Ectodermal cell (in vitro differentiated cells): ENCODE data around the gene SERPINB12.

Experiments
- H3K27ac ChIP-seq: 2 replicates; pipeline ENCODE4 v1.7.0; 2013; ENCODE audit warnings: mild to moderate bottlenecking, low read depth, low read length; ENCODE audit not compliant: insufficient read depth, poor library complexity, severe bottlenecking
- H3K27me3 ChIP-seq: 2 replicates; pipeline ENCODE4 v1.7.0; 2013; ENCODE audit warnings: mild to moderate bottlenecking, low read length; ENCODE audit not compliant: insufficient read depth, control insufficient read depth, poor library complexity, severe bottlenecking
- H3K36me3 ChIP-seq: one replicate; pipeline ENCODE4 v1.7.0; 2013; ENCODE audit warnings: low read length; ENCODE audit not compliant: control insufficient read depth, insufficient read depth
- H3K4me1 ChIP-seq: one replicate; pipeline ENCODE4 v1.7.0; 2013; ENCODE audit warnings: low read length; ENCODE audit not compliant: control insufficient read depth, insufficient read depth
- H3K4me3 ChIP-seq: 2 replicates; pipeline ENCODE4 v1.7.0; 2013; ENCODE audit warnings: low read depth, low read length, control low read depth; ENCODE audit not compliant: insufficient read depth
- H3K9me3 ChIP-seq: 2 replicates; pipeline ENCODE4 v1.7.0; 2013; ENCODE audit warnings: mild to moderate bottlenecking, low read length, moderate library complexity; ENCODE audit not compliant: control insufficient read depth
- WGBS, 2 experiments: methylation state at CpG; one replicate each; pipeline ENCODE4 v1.1.7; 2013; ENCODE audit warnings: missing lambda C conversion rate in 2 of 2; 5-methylcytosine and 5-hydroxymethylcytosine counted together

SERPINB12 gene

DNA sequence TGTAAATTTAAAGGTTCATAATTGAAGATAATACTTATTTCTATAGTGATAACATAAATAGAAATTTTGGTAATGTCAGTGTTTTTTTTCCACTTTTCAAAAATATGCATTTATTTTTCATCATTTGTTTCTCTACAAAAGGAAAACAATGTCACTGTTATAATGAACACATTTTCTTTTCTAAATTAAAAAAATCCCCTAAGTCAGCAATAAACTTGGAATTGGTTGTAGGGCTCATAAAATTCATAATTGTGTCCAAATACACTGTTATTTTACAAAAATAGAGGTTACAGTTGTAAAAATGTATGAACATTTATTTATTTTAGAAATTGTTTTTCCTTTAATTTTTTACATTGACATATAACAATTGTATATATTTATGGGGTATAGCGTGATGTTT is 26.4 kb upstream of the SERPINB12 start:
- no CpG with 5 or more reads among the region's 1 CpG for WGBS, 2 experiments

DNA sequence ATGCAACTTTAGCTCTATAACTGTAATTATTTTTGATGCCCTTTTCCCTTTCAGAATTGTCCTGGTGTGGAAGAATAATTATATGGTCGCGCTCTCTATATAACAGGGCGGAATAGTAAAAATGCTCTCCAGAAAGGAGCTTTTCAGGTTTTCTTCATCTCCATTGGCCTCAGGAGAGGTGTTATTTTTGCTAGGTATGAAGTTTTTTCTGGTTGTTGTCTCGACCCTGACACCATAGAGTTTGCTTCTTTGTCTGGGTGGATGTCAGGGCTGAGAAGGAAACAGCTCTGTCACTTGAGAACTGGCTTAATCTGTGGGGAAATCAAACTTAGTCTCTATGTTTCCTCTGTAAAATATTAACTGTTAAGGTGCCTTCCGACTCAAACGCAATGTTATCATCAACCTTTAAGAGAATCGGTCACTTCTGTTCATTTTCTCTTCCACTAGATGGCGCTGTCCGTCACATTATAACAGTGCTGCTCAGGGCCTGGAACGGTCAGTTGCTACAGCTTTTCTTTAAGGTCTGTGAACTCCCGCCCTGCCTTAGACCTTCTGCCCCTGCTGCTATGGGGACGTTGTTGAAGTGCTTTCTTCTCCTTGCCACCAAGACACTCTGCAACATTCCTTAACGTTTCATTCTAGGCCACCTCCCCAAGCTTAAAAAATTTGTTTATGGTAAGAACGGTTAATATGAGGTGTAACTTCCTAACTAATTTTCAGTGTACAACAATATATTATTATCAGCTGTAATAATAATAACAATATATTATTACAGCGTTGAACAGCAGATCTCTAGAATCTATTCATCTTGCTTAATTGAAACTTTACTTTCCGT is 23.8 kb upstream of the SERPINB12 start:
- H3K27ac ChIP-seq, result no peak overlapping the region
- H3K27me3 ChIP-seq, result no peaks in the 10 kb centered on the region
- no peaks in the 10 kb centered on the region for H3K36me3 ChIP-seq
- H3K9me3 ChIP-seq, result no peaks in the 10 kb centered on the region
- no peaks in the 10 kb centered on the region for H3K4me1 ChIP-seq
- H3K4me3 ChIP-seq, result no peak overlapping the region
- 43 to 49% methylated on average over 12 to 14 of the region's 16 CpGs for WGBS, 2 experiments

More for the DNA sequence above, 26.4 kb upstream of the SERPINB12 start:
- no peaks in the 10 kb centered on the region for H3K4me1 ChIP-seq
- H3K4me3 ChIP-seq, result no peak overlapping the region
- no peaks in the 10 kb centered on the region for H3K27me3 ChIP-seq
- no peaks in the 10 kb centered on the region for H3K9me3 ChIP-seq
- H3K36me3 ChIP-seq, result no peaks in the 10 kb centered on the region
- H3K27ac ChIP-seq, result no peak overlapping the region

DNA sequence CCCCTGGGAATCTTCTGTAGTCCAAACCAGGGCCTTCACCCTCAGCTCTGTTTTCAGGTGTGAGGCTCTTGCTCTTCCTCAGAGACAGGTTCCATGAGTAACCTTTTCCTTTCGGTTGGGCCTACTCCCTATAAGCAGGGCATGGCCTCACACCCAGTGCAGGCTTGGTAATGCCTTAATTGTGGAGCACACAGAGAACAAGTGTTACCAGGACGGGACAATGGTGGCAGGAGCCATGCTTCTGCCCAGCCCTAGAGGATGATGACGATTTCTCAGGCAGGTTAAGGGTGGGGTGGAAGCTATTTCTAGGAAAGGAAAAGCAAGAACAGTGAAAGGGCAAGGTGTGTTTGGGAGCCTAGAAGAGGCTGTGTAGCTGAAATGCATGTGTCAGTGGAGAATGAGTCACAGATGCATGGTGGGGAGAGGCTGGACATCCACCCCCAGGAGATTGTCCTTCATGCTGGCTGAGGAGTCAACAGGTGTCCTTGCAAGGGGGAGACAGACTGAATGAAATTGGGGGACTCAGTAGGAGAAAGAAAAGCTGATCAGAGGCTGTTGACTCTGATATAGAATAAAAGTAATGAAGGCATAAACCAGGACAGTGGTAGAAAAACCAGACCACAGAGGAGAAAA is 22.0 kb upstream of the SERPINB12 start:
- 88 to 89% methylated on average over 3 of the region's 3 CpGs for WGBS, 2 experiments
- H3K27ac ChIP-seq, result no peak overlapping the region
- no peaks in the 10 kb centered on the region for H3K36me3 ChIP-seq
- no peaks in the 10 kb centered on the region for H3K27me3 ChIP-seq
- no peaks in the 10 kb centered on the region for H3K9me3 ChIP-seq
- no peaks in the 10 kb centered on the region for H3K4me1 ChIP-seq
- no peak overlapping the region for H3K4me3 ChIP-seq

DNA sequence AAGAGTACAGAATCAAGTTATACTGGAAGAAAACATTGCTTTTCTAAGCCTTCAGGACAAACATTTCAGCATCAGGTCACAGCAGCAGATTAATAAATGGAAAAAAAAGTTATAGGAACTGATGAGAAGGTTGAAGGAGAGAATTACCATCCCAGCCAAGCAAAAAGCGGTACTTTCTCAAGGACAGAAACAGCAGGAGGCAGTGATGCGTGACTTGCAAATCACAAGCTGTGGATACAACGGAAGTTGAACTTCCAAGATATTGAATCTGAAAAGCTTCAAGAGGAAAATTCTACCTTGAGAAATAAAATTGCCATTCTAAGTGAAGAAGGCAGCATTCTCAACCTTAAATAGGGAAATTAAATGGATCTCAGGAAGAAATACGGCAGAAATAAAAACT is 18.5 kb upstream of the SERPINB12 start:
- no peaks in the 10 kb centered on the region for H3K27me3 ChIP-seq
- no peaks in the 10 kb centered on the region for H3K4me1 ChIP-seq
- H3K36me3 ChIP-seq, result no peaks in the 10 kb centered on the region
- H3K4me3 ChIP-seq, result no peak overlapping the region
- no peaks in the 10 kb centered on the region for H3K9me3 ChIP-seq
- WGBS, 2 experiments, result 62 to 65% methylated on average over 3 to 4 of the region's 4 CpGs
- H3K27ac ChIP-seq, result no peak overlapping the region

DNA sequence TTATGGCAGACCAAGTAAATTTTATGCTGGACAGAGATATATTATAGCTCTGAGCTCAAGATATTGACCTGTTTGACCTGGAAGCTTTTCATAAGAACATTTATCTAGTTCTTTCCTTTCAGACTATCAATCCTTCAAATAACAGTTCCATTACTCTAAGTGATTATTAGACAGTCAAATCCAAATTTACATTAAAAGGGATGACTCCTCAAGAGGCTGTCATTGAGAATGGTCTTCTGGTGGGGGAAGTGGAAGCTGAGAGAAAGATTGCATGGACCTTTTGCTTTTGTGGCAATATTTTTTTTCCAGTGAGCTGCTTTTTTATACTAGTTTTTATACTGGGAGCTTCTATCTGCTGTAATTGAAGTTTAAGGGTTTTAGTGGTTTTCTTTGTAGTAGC is 14.9 kb upstream of the SERPINB12 start:
- no peaks in the 10 kb centered on the region for H3K9me3 ChIP-seq
- H3K27ac ChIP-seq, result no peak overlapping the region
- H3K36me3 ChIP-seq, result no peaks in the 10 kb centered on the region
- no peak overlapping the region for H3K4me3 ChIP-seq
- no peaks in the 10 kb centered on the region for H3K27me3 ChIP-seq
- H3K4me1 ChIP-seq, result no peaks in the 10 kb centered on the region

DNA sequence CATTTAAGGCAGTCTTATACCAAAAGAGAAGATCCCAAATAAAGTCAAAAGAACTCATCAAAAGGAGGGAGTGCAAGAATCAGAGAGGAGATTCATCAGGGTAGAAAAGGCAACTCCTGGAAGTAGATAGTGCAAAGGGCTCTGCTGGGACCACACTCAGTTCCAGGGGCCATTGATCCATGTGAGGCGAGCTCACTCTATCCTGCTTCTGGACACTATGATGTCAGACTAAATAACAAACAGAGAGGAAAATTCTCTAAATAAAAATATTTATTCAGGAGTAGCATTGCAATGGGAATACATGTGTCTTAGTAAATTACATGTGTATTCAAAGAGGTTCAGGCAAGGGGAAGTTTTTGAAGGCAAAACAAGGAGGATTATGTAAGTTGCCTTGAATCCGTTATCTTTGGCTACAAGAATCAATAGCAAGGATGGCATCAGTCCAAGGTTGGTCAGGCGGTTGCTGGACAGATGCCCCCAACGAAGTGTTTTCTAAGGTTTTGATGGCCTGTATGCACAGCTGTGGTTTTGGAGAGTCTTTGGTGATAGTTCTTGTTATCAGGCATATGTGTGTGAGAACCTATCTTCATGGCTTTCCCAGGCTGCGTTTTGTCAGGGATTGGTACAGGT is 13.2 kb upstream of the SERPINB12 start:
- Histone ChIP-seq H3K36me3 (no peaks in the 10 kb centered on the region), H3K4me3 (no peak overlapping the region), H3K4me1 (no peaks in the 10 kb centered on the region), H3K27ac (no peak overlapping the region), H3K27me3 (no peaks in the 10 kb centered on the region), H3K9me3 (no peaks in the 10 kb centered on the region)
- 92 to 96% methylated on average over 4 to 5 of the region's 5 CpGs for WGBS, 2 experiments

DNA sequence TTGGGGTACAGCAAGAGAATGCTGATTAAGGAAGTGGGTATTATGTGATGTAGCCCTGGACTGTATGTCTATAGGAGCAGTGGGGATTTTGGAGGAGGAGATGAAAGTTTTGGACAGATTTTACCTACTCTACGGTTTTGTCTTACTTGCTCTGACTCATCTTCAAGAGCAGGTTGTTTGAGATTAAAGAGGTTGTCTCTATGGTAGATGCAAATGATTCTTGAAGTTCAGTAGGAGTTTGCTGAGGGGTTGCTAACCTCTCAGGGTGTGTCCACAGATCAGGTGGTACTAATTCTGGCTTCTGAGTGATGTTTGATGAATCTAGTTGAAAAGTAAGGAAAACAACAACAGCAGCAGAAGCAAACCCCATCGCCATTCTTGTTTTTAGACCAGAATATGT is 9.7 kb upstream of the SERPINB12 start:
- Histone ChIP-seq H3K36me3 (no peaks in the 10 kb centered on the region), H3K27ac (no peak overlapping the region), H3K4me3 (no peak overlapping the region), H3K27me3 (no peaks in the 10 kb centered on the region), H3K9me3 (no peaks in the 10 kb centered on the region), H3K4me1 (no peaks in the 10 kb centered on the region)
- 92 to 94% methylated on average over 2 of the region's 2 CpGs for WGBS, 2 experiments

DNA sequence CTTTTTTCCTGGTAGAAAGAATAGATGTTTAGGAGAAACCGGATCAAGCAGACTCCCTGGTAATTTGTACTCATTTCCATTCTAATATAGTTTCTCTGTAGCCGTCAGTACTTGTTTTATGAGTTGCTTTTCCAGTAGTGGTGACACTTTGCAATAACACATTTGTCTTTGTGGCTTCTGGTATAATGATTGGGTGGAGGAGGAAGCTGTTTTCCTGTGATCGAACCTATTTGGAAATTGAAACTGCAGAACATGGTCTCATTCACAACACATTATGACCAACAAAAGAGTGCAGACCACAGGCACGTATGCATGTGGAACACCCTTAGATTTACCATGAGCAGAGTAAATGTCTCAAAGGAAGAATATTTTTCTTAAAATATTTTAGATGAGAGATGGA is 7.6 kb upstream of the SERPINB12 start:
- Histone ChIP-seq H3K9me3 (no peaks in the 10 kb centered on the region), H3K4me3 (no peak overlapping the region), H3K27me3 (no peaks in the 10 kb centered on the region), H3K4me1 (peaks cover 2% of the 10 kb centered on the region), H3K27ac (no peak overlapping the region), H3K36me3 (no peaks in the 10 kb centered on the region)
- WGBS, 2 experiments, result 90 to 96% methylated on average over 2 to 4 of the region's 4 CpGs

DNA sequence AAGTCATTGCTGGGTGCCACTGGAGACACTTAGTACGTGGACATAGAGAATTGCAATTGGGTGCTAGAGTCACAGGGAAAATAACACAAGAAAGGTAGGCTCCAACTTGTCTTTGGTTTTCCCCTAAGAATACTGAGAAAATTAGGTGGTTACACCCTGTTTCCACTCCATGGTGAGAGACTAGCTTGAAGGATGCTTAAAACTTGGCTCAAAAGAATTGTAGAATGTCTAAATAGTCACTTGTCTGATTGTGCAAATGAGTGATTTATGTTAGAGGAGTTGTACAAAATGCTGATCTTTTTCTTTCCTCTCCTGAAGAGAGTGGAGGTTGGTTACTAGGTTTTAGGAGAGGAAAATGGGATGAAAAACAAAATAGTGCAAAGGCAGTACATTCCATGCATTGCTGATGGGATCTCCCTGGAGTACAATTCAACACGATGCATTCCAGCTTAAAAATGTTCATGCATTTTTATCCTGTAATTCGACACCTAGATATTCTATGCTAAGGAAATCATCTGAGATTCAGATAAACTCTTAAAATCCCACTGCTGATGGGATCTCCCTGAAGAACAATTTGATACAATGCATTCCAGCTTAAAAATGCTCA is 2.2 kb upstream of the SERPINB12 start:
- H3K27ac ChIP-seq, result peak overlapping the region; percentile 31
- H3K27me3 ChIP-seq, result no peaks in the 10 kb centered on the region
- H3K9me3 ChIP-seq, result no peaks in the 10 kb centered on the region
- H3K4me3 ChIP-seq, result no peak overlapping the region
- no peaks in the 10 kb centered on the region for H3K36me3 ChIP-seq
- peaks cover 6% of the 10 kb centered on the region for H3K4me1 ChIP-seq
- WGBS, 2 experiments, result 86 to 90% methylated on average over 3 of the region's 3 CpGs

DNA sequence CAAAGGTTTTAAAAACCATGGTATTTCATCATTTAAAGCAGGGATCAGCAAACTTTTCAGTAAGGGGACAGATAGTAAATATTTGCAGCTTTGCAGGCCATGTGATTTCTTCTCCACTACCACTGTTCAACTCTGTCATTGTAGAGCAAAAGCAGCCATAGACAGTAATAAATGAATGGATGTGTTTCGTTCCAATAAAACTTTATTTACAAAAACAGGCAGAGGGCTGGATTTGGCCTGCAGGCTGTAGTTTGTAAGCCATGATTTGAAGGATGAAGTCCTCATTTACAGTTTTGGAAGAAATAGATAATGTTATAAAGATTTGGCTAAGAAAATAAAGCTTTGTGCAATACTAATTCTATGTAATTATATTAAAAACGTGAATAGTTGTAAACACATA is 1.8 kb downstream of the SERPINB12 start:
- 92 to 100% methylated on average over 1 of the region's 2 CpGs for WGBS, 2 experiments
- Histone ChIP-seq H3K27me3 (no peaks in the 10 kb centered on the region), H3K36me3 (no peaks in the 10 kb centered on the region), H3K4me3 (no peak overlapping the region), H3K27ac (no peak overlapping the region), H3K9me3 (no peaks in the 10 kb centered on the region), H3K4me1 (peaks cover 6% of the 10 kb centered on the region)
